ENCODE data around the gene RAD21L1.
"Not testable (repeated sequence)": the region's sequence is repeated elsewhere in the genome, so short reads cannot be mapped to it uniquely, and the experiment has no call there.

The RAD21L1 gene

DNA sequence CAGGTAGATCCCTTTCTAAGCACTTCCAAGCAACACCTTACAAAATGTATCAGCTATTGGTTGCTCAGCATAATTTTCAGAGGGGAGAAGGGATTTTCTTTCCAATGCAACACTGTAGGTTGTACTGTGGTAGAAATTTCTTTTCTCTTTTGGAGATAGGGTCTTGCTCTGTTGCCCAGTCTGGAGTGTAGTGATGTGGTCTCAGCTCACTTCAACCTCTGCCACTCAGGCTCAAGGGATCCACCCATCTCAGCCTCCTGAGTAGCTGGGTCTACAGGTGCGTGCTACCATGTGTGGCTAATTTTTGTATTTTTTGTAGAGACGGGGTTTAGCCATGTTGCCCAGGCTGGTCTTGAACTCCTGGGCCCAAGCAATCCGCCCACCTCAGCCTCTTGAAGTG lies 16.3 kb downstream of the RAD21L1 start:
- H3K4me3 ChIP-seq (ENCODE audit: low read depth, low read length) = no peak overlapping the region
- no peak for DNase-seq (ENCODE audit: low read depth)
- TF ChIP-seq, protein P1, sequence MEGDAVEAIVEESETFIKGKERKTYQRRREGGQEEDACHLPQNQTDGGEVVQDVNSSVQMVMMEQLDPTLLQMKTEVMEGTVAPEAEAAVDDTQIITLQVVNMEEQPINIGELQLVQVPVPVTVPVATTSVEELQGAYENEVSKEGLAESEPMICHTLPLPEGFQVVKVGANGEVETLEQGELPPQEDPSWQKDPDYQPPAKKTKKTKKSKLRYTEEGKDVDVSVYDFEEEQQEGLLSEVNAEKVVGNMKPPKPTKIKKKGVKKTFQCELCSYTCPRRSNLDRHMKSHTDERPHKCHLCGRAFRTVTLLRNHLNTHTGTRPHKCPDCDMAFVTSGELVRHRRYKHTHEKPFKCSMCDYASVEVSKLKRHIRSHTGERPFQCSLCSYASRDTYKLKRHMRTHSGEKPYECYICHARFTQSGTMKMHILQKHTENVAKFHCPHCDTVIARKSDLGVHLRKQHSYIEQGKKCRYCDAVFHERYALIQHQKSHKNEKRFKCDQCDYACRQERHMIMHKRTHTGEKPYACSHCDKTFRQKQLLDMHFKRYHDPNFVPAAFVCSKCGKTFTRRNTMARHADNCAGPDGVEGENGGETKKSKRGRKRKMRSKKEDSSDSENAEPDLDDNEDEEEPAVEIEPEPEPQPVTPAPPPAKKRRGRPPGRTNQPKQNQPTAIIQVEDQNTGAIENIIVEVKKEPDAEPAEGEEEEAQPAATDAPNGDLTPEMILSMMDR (IDR thresholded peaks at IDR 0.05; ENCODE audit: insufficient read depth, low read depth, low read length, missing control alignments) = no peak

GRCh38 chr20:1242530-1242929 lies 16.7 kb downstream of the RAD21L1 start:
- TF ChIP-seq, protein P1 (IDR thresholded peaks at IDR 0.05; ENCODE audit: insufficient read depth, low read depth, low read length, missing control alignments) = no peak
- DNase-seq (ENCODE audit: low read depth) = no peak
- H3K4me3 ChIP-seq (ENCODE audit: low read depth, low read length) = no peak overlapping the region

DNA sequence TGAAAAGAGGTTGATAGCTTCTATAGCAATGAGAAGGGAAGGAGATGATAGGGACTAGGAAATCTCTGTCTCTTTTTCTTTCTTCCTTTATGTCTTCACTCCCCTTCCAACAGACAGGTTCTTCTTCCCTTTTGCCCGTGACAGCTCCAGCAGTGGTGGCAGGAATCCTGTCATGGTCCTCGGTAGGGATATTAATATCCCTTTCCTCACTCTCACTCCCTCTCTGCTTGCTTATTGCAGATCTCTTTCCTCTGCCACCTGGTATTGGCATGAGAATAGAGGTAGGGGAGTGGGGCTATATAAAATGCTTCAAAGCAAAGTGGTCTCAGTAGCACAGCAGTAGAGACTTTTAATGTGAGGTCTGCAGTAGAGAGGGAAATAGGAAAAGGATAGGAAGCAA lies 19.7 kb downstream of the RAD21L1 start:
- no peak for DNase-seq (ENCODE audit: low read depth)
- TF ChIP-seq, protein P1 (IDR thresholded peaks at IDR 0.05; ENCODE audit: insufficient read depth, low read depth, low read length, missing control alignments) = no peak
- no peak overlapping the region for H3K4me3 ChIP-seq (ENCODE audit: low read depth, low read length)

DNA sequence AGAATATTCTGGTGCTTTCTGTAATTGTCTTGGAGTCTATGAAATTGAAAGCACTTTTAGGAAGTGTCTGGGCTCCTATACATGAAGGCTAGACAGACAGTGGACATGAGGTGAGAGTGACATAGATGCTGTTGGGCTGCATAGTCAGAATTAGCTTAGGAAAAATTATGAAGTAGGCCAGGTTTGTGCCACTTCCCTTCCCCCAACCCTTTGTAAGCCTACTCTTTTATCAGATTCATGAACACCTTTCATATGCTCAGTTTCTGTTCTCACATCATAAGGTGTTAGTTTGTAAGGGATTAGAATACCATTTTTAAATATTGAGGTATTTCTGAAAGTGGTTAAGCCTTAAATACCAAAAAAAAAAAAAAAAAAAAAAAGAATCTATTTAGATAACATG lies 21.8 kb downstream of the RAD21L1 start:
- no peak overlapping the region for H3K4me3 ChIP-seq (ENCODE audit: low read depth, low read length)
- no peak for DNase-seq (ENCODE audit: low read depth)
- TF ChIP-seq, protein P1 (IDR thresholded peaks at IDR 0.05; ENCODE audit: insufficient read depth, low read depth, low read length, missing control alignments) = no peak

DNA sequence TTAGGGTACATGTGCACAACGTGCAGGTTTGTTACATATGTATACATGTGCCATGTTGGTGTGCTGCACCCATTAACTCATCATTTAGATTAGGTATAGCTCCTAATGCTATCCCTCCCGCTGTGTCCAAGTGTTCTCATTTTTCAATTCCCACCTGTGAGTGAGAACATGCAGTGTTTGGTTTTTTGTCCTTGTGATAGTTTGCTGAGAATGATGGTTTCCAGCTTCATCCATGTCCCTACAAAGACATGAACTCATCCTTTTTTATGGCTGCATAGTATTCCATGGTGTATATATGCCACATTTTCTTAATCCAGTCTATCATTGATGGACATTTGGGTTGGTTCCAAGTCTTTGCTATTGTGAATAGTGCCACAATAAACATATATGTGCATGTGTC lies 24.4 kb downstream of the RAD21L1 start:
- not testable (repeated sequence) for DNase-seq (ENCODE audit: low read depth); H3K4me3 ChIP-seq (ENCODE audit: low read depth, low read length)

DNA sequence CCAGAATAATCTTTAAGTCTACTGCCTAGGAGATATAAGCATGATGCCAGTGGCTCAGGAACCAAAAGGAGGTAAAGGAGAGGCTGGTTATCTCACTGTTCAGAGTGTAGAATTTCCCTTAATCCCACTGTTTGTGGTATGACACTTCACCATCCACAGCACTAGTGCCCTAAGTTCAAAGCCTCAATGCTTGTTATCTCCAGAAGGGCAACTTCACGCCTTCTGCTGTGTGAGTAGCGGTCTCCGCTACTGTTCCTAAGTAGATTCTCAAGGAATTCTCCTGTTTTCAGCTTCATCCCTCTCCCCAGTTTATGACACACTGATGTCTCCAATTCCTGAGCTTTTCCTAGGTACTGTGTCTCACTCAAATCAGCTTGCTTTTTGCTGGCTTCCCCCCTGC lies 26.6 kb downstream of the RAD21L1 start:
- DNase-seq (ENCODE audit: low read depth) = no peak
- no peak overlapping the region for H3K4me3 ChIP-seq (ENCODE audit: low read depth, low read length)
- TF ChIP-seq, protein P1 (IDR thresholded peaks at IDR 0.05; ENCODE audit: insufficient read depth, low read depth, low read length, missing control alignments) = no peak

DNA sequence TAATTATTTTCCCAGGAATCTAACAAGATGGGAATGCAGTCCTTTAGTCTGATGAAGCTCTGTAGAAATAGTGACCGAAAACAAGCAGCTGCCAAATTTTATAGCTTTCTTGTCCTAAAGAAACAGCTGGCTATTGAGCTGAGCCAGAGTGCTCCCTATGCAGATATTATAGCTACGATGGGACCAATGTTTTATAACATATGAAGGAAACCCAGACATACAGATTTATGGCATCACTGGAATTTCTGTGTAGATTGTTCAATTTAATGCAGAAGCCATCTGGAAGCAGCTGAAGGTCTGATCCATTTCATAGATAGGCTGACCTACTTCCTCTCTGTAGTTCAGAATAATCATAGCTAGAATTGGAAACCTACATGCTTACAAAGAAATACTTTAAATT lies 28.4 kb downstream of the RAD21L1 start:
- no peak overlapping the region for H3K4me3 ChIP-seq (ENCODE audit: low read depth, low read length)
- DNase-seq (ENCODE audit: low read depth) = no peak
- TF ChIP-seq, protein P1 (IDR thresholded peaks at IDR 0.05; ENCODE audit: insufficient read depth, low read depth, low read length, missing control alignments) = no peak
